MM.1S (cell line): Measurements from ENCODE around the gene NUP160.
"Not testable (repeated sequence)": the region's sequence is repeated elsewhere in the genome, so short reads cannot be mapped to it uniquely, and the experiment has no call there.

Experiments
- CTCF ChIP-seq: fragments of 300-600 bp; sonication (generic); IDR thresholded peaks from 2 replicates; pipeline ENCODE4 v1.5.1; 2016; ENCODE audit warnings: antibody characterized with exemption, low read length, mixed read lengths
- EZH2phosphoT487 ChIP-seq: fragments of 300-600 bp; sonication (generic); IDR thresholded peaks from 2 replicates; pipeline ENCODE4 v1.6.1; 2018; ENCODE audit warnings: antibody characterized with exemption, low read length

- not testable (repeated sequence) for TF ChIP-seq CTCF, EZH2phosphoT487
These were observed 110.3 kb downstream of the NUP160 start for GRCh38 chr11:47737817-47738216.
